ENCODE results near the gene AADACL3. TPM values are rescaled to one million over a fixed set of nuclear protein-coding genes. Genes with fewer than 3 reads are reported as not detected.

The AADACL3 gene
- total and polyA plus RNA-seq, 9 of the 15 experiments (the other 6 are each of a cell fraction or from before 2014, with no cell fraction given), result not detected

GRCh38 chr1:12709696-12710095 lies 6.2 kb upstream of the AADACL3 start:
- no peaks in the 10 kb centered on the region for H3K36me3 ChIP-seq (ENCODE audit: control insufficient read depth, insufficient read depth, low read length)
- H4K20me1 ChIP-seq (replicated peaks; ENCODE audit: control insufficient read depth, insufficient read depth, low read length), result no peaks in the 10 kb centered on the region
- WGBS (ENCODE audit: insufficient coverage, low coverage, missing lambda C conversion rate), result 0% methylated on average over 3 of the region's 3 CpGs
- no peaks in the 10 kb centered on the region for H3K79me2 ChIP-seq (ENCODE audit: control insufficient read depth, insufficient read depth, low read length)
- FAIRE-seq (no peak), ATAC-seq (no peak), DNase-seq (ENCODE audit: extremely low read depth in 1 of 4, low spot score in 3 of 4) (no peak)
- intact Hi-C loops (cut with micrococcal nuclease), result no loop called here
- H3K4me2 ChIP-seq (ENCODE audit: insufficient read depth, low read length), result no peak overlapping the region
- in situ Hi-C loops (cut with MboI), result no loop called here
- H3K9me1 ChIP-seq (ENCODE audit: control insufficient read depth, insufficient read depth, low read length), result no peaks in the 10 kb centered on the region
- H3K9me3 ChIP-seq (replicated peaks; ENCODE audit: control insufficient read depth, insufficient read depth, low read depth, low read length), result no peaks in the 10 kb centered on the region
- ChIA-PET CTCF (ENCODE audit: low intra/inter-chr PET ratio) (no interaction called here), POLR2A (interaction anchor here (0.6 kb wide), 1 partner anchor 42 kb away, joined by 3 read pairs; no protein-coding TSS in a partner anchor)
- no TSS peak for BruUV-seq (replicated peaks)
- peaks cover 5 to 16% of the 10 kb centered on the region in 2 experiments; a peak in 4 of 5 replicates for H3K27me3 ChIP-seq (ENCODE audit: control insufficient read depth in 2 of 2, insufficient read depth in 2 of 2, low read length in 2 of 2)
- no peak overlapping the region for H3K4me3 ChIP-seq
- H3K9ac ChIP-seq (ENCODE audit: insufficient read depth in 1 of 2, low read depth in 2 of 2, low read length in 2 of 2), result no peak overlapping the region
- H2AFZ ChIP-seq (ENCODE audit: low read depth, low read length), result no peak overlapping the region
- no peaks in the 10 kb centered on the region for H3K4me1 ChIP-seq (replicated peaks in 1 of 2; ENCODE audit: control insufficient read depth in 2 of 2, insufficient read depth in 2 of 2, low read length in 2 of 2)
- H3K27ac ChIP-seq (ENCODE audit: extremely low read depth, low read depth, low read length), result no peak overlapping the region
- no peak for TF ChIP-seq ZKSCAN8 (CRISPR knock-in tag; IDR thresholded peaks at IDR 0.05)
- TF ChIP-seq NCOA6 (IDR thresholded peaks at IDR 0.05), result no peak
- TF ChIP-seq MTA3 (IDR thresholded peaks at IDR 0.05; ENCODE audit: borderline replicate concordance), result no peak
- TF ChIP-seq ZNF143 (CRISPR knock-in tag; IDR thresholded peaks at IDR 0.05), result no peak
- TF ChIP-seq HCFC1 (IDR thresholded peaks at IDR 0.05; ENCODE audit: low read depth, low read length), result no peak
- no peak for TF ChIP-seq ESRRB (CRISPR knock-in tag; IDR thresholded peaks at IDR 0.05; ENCODE audit: borderline replicate concordance)
- TF ChIP-seq SMC3 (conservative IDR thresholded peaks at IDR 0.05; ENCODE audit: insufficient read depth, low read depth, low read length), result no peak
- no peak for TF ChIP-seq USF1 (CRISPR knock-in tag; IDR thresholded peaks at IDR 0.05)
- no peak for TF ChIP-seq CREBBP (IDR thresholded peaks at IDR 0.05; ENCODE audit: low read depth, low read length)
- no peak for TF ChIP-seq HOXB6 (CRISPR knock-in tag; IDR thresholded peaks at IDR 0.05; ENCODE audit: borderline replicate concordance)
- TF ChIP-seq HMG20B (CRISPR knock-in tag; IDR thresholded peaks at IDR 0.05), result no peak
- no peak for TF ChIP-seq REST (IDR thresholded peaks at IDR 0.05; ENCODE audit: borderline replicate concordance)
- TF ChIP-seq REST (CRISPR knock-in tag; IDR thresholded peaks at IDR 0.05; ENCODE audit: low read depth), result no peak
- TF ChIP-seq TARDBP (IDR thresholded peaks at IDR 0.05), result no peak
- no peak for TF ChIP-seq ILK (tag; IDR thresholded peaks at IDR 0.05; ENCODE audit: borderline replicate concordance, low read depth)
- TF ChIP-seq CHD2 (IDR thresholded peaks at IDR 0.05; ENCODE audit: low read depth, low read length), result no peak
